ENCODE measurements around the gene SNAPC4. TPM values are rescaled to one million over a fixed set of nuclear protein-coding genes. Genes with fewer than 3 reads are reported as not detected.

Gene SNAPC4, protein sequence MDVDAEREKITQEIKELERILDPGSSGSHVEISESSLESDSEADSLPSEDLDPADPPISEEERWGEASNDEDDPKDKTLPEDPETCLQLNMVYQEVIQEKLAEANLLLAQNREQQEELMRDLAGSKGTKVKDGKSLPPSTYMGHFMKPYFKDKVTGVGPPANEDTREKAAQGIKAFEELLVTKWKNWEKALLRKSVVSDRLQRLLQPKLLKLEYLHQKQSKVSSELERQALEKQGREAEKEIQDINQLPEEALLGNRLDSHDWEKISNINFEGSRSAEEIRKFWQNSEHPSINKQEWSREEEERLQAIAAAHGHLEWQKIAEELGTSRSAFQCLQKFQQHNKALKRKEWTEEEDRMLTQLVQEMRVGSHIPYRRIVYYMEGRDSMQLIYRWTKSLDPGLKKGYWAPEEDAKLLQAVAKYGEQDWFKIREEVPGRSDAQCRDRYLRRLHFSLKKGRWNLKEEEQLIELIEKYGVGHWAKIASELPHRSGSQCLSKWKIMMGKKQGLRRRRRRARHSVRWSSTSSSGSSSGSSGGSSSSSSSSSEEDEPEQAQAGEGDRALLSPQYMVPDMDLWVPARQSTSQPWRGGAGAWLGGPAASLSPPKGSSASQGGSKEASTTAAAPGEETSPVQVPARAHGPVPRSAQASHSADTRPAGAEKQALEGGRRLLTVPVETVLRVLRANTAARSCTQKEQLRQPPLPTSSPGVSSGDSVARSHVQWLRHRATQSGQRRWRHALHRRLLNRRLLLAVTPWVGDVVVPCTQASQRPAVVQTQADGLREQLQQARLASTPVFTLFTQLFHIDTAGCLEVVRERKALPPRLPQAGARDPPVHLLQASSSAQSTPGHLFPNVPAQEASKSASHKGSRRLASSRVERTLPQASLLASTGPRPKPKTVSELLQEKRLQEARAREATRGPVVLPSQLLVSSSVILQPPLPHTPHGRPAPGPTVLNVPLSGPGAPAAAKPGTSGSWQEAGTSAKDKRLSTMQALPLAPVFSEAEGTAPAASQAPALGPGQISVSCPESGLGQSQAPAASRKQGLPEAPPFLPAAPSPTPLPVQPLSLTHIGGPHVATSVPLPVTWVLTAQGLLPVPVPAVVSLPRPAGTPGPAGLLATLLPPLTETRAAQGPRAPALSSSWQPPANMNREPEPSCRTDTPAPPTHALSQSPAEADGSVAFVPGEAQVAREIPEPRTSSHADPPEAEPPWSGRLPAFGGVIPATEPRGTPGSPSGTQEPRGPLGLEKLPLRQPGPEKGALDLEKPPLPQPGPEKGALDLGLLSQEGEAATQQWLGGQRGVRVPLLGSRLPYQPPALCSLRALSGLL (N-terminal part only)
- 9.0 and 12.3 TPM in 2 replicates for total RNA-seq

DNA sequence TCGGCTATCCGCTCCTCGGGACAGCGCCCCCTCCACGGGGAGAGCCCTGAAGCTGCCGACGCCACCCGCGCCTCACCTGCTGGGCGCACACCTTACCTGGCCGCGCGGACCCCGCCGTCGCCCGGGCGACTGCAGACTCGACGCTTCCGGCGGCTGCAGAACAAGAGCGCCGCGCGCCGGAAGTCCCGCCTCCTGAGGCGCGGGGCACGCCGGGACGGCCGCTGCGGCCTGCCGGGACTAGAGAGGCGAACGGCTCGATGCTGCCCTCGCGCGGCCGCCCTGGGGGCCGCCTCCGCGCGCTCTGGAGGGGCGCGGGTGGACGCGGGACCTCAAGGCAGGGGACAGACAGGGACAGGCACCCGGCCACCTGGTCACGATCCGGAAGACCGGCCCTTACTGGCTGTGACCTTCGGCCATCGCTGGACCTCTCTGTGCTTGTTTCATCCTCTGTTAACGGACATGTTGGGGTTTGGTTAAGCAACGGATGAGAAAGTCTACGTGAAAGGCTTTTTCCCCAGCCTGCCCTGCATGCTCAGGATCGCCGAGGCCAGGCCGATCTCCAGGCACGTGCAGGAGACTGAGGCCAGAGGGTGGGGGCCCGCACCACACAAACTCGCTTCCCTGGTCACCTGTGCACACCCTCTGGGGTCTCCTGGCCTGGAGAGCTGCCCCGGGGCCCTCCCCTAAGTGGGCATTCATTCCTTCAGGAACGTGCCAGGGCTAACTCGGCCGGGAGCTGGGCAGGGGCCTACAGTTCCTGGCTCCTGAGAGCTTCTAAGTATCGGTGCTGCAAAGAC, at the start of gene SNAPC4:
TSS of gene SNAPC4 (minus strand) at position 133 of the 797 bp plus-strand sequence. CDS start 1,742 bp downstream, outside the sequence.

GRCh38 chr9:136439481-136440408, 39.8 kb upstream of the SNAPC4 start, which contains the start of gene INPP5E:
Gene INPP5E (minus strand): TSS chr9:136439845. CDS start chr9:136439419, 426 bp downstream.

DNA sequence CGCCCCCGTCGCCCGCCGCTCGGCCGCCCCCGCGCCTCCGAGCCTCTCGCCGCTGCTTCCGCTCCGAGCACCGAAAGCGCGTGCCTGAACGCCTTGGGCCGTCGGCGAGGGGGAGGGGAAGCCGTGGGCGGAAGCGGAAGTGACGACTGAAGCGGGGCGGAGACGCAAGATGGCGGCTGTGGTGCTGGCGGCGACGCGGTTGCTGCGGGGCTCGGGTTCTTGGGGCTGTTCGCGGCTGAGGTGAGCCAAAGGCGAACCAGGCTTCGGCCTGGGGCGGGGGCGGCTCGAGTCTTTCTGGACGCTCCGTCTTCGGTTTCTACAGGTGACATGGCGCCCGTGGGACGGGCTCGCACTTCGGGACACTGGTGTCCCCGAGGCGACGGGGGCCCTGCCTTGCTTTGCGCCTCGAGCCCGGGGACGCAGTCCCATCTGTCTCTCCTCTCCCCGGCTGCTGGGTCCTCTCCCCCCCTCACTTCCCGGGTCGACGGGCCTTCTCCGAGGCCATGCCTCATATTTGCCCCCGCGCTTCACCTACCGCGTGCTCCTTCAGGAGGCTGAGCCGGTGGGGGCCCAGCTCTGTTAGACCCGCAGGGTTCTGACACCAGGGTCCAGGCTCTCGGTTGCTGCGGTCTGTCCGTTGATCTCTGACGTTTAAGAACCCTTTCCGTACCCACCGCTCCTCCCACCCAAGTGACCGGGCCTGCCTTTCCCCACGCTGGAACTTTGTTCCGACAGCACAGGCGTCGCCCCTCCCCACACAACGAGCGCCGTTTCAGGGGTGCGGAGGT, 10.7 kb upstream of the SNAPC4 start, which contains the start of the genes ENTR1 and PMPCA:
TSS of gene ENTR1 (minus strand) at position 115 of the 788 bp plus-strand sequence. CDS start 217 bp downstream, outside the sequence.
TSS of gene PMPCA (plus strand) at position 159 of the 788 bp plus-strand sequence. CDS start at position 170, 11 bp downstream.

DNA sequence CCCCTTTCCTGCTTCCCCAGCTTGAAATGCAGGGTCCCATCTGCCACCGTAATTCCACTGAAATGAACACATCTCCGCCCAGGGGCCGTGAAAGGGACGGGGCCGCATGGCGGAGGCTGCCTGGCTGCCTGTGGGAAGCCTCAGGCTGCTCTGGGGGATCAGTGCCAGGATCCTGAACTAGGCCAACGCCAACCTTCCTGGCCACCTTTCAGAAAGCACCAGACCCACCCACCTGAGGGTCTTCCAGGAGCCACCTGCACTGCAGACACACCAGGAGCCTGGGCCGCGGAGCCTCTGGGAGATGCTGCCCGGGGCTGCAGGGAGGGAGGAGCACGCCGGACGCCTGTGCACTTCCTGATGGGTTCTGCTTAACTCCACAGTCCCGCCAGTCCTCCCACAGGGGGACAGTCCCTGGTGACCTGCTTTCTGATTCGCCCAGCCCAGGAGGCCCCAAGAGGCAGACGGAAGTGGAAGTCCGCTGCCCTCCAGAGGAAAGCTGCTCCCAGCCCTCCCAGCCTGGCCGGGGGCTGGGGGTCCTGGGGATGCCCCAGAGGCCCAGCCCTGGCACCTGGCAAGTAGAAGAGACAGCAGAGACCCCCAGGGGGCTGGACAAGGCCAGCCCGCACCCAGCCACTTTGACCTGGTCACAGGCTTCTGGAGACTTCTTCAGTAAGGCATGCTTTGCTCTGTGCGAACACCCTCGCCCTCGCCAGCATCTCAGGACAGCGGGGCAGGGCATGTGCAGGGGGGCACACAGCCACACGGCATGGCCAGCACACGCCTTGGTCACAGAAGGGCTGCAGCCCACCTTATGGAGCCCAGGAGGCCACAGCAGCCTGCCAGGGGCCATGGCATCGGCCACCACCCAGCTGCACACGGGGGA, 26.4 kb downstream of the SNAPC4 start, which contains the start of gene CARD9:
TSS of gene CARD9 (minus strand) at position 370 of the 883 bp plus-strand sequence. CDS start 1,591 bp downstream, outside the sequence.

DNA sequence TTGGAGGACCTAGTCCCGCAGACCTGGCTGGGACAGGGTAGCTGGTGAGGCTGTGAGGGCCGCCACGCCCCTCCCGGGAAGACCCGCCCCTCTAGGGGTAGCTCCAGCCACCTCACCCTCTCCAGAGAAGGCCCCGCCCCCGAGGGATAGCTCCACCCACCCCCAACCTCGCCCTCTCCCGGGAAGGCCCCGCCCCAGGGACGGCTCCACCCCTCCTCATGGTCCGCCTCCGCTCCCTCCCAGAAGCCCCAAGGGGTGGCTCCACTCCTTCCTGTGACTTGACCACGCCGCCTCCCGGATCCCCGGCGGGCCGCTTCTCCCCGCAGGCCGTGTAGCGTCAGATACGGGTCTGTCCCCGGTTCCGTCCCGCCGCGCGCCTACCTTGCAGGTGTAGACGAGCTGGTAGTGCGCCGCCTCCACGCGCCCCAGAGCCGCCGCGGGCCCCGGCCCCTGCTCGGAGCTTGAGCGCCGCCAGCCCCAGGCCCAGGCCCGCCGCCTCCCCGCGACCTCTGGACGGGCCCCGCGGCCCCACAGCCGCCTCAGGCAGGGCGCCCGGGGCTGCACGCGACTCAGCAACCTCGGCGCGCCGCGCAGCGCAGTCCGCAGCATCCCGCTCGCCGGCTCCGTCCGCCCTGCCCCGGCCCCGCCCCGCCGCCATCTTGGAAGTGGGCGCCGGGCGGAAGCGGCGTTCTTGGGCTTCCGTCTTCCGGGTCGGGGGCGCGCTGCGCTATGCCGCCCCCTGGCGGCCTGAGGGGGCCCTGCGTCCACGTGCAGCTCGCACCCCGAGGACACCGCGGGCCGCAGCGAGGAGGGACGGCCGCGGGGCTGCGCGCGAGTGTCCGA, 36.6 kb downstream of the SNAPC4 start, which contains the start of gene DNLZ:
TSS of gene DNLZ (minus strand) at position 639 of the 843 bp plus-strand sequence. CDS start at position 609, 30 bp downstream.

Other genes with a start within 250 kb of the SNAPC4 start
- gene LHX3, start 195.0 kb downstream of the SNAPC4 start, total RNA-seq: not detected in 2 replicates
- 11.7 and 16.9 TPM in 2 replicates for gene QSOX2, start 154.4 kb downstream of the SNAPC4 start, total RNA-seq
- not detected in 2 replicates for gene CCDC187, start 96.1 kb downstream of the SNAPC4 start, total RNA-seq
- 27.9 and 29.6 TPM in 2 replicates for gene GPSM1, start 72.6 kb downstream of the SNAPC4 start, total RNA-seq
- 15.5 and 29.9 TPM in 2 replicates for gene DNLZ, start 36.4 kb downstream of the SNAPC4 start, total RNA-seq
- gene CARD9, start 26.5 kb downstream of the SNAPC4 start, total RNA-seq: 0.32 and 2.6 TPM in 2 replicates
- gene ENTR1, start 10.4 kb upstream of the SNAPC4 start, total RNA-seq: 30.2 and 32.2 TPM in 2 replicates
- 60.7 and 65.8 TPM in 2 replicates for gene PMPCA, start 10.5 kb upstream of the SNAPC4 start, total RNA-seq
- gene INPP5E, start 39.7 kb upstream of the SNAPC4 start, total RNA-seq: 5.0 and 5.8 TPM in 2 replicates
- 13.1 and 15.3 TPM in 2 replicates for gene SEC16A, start 82.9 kb upstream of the SNAPC4 start, total RNA-seq
- 69.9 and 99.1 TPM in 2 replicates for gene NOTCH1, start 145.9 kb upstream of the SNAPC4 start, total RNA-seq

All from epithelial cell of umbilical artery (primary cell).